ENCODE results near the gene LUC7L3.
"Not testable (repeated sequence)": the region's sequence is repeated elsewhere in the genome, so short reads cannot be mapped to it uniquely, and the experiment has no call there.

LUC7L3 gene, protein sequence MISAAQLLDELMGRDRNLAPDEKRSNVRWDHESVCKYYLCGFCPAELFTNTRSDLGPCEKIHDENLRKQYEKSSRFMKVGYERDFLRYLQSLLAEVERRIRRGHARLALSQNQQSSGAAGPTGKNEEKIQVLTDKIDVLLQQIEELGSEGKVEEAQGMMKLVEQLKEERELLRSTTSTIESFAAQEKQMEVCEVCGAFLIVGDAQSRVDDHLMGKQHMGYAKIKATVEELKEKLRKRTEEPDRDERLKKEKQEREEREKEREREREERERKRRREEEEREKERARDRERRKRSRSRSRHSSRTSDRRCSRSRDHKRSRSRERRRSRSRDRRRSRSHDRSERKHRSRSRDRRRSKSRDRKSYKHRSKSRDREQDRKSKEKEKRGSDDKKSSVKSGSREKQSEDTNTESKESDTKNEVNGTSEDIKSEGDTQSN

DNA sequence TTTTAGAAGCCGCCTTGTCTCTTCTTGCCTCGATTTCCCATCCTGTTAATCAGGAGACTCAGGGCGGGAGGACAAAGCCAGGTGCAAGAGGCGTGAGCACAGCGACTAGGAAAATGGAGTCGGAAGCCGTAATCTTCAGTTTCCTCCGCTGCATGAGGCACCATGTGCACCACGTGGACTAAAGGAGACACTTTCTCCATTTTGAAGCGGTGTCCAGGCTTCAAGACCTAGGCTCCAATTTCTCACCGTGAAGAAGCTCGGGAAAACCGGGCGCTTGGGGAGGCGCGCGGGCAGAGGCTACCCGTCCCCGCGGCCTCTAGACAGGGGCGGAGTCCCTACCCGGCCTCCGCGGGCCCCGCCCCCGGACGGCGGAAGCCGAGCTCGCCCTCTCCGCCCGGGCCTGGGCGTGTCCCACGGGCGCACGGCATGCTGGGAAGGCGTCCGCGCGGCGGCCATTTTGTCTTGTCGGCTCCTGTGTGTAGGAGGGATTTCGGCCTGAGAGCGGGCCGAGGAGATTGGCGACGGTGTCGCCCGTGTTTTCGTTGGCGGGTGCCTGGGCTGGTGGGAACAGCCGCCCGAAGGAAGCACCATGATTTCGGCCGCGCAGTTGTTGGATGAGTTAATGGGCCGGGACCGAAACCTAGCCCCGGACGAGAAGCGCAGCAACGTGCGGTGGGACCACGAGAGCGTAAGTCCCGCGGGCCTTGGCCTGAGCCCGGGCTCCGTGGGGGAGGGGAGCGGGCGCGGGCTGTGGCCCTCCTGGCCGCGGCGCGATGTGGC, at the start of gene LUC7L3:
LUC7L3 (plus strand) TSS at position 460 of the 780 bp plus-strand sequence; CDS start at position 590, 130 bp downstream.
- DNase-seq (ENCODE audit: low spot score): peak; percentile 95

DNA sequence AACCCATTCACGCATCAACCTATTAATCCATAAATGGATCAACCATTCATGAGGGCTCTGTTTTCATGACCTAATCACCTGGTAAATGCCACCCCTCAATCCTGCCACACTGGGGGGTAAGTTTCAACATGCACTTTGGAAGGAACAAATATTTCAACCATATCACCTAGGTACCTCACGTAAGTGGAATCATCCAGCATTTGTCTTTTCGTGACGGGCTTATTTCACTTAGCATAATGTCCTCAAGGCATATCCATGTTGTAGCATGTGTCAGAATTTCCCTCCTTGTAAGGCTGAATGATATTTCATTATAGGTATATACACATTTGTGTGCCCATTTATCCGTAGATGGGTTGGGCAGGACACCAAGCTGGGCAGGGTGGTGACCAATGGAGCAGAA, 47.3 kb upstream of the LUC7L3 start:
- no peak for DNase-seq (ENCODE audit: low spot score)

DNA sequence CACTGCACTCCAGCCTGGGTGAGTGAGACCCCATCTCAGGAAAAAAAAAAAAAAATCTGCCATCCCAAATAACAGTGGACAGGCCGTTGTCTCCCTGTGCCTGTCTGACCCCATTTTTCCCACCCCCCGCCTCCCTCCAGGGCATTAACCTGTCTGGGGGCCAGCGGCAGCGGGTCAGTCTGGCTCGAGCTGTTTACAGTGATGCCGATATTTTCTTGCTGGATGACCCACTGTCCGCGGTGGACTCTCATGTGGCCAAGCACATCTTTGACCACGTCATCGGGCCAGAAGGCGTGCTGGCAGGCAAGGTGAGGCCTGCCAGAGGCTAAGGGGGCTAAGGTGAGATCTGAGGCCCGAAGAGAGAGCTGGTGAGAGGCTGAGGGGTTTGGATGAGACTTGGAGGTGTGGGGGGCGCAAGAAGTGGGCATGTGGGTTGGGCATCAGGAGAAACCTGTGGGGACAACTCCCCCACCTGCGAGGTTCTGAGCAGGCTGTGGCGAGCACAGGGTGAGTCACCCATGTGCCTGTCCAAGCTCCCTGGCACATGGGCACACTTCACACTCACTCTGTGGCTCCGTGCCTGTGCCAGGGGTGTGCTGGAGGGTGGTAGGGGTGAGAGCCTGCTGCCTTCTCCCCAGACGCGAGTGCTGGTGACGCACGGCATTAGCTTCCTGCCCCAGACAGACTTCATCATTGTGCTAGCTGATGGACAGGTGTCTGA, 46.4 kb upstream of the LUC7L3 start:
- no peak for DNase-seq (ENCODE audit: low spot score)

DNA sequence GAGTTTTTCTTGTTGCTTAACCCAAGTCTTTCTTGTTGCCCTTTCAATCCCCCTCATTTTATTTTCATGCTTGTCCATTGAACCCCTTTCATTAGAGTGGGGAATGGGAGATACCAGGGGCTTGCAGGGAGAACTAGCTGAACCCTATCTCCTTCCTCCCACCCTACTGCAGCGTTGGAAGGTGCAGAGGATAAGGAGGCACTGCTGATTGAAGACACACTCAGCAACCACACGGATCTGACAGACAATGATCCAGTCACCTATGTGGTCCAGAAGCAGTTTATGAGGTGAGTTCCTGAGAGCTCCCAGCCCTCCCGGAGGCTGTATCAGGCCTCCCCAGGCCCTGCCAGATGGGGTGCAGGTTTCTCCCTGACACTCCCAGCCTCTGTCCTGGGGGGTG, 44.2 kb upstream of the LUC7L3 start:
- no peak for DNase-seq (ENCODE audit: low spot score)

DNA sequence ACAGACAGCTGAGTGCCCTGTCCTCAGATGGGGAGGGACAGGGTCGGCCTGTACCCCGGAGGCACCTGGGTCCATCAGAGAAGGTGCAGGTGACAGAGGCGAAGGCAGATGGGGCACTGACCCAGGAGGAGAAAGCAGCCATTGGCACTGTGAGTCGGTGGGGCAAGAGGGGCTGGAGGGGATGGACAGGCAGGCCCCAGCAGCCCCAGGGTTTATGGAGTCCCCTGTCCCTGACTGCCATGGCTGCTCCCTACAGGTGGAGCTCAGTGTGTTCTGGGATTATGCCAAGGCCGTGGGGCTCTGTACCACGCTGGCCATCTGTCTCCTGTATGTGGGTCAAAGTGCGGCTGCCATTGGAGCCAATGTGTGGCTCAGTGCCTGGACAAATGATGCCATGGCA, 43.8 kb upstream of the LUC7L3 start:
- DNase-seq (ENCODE audit: low spot score): no peak

DNA sequence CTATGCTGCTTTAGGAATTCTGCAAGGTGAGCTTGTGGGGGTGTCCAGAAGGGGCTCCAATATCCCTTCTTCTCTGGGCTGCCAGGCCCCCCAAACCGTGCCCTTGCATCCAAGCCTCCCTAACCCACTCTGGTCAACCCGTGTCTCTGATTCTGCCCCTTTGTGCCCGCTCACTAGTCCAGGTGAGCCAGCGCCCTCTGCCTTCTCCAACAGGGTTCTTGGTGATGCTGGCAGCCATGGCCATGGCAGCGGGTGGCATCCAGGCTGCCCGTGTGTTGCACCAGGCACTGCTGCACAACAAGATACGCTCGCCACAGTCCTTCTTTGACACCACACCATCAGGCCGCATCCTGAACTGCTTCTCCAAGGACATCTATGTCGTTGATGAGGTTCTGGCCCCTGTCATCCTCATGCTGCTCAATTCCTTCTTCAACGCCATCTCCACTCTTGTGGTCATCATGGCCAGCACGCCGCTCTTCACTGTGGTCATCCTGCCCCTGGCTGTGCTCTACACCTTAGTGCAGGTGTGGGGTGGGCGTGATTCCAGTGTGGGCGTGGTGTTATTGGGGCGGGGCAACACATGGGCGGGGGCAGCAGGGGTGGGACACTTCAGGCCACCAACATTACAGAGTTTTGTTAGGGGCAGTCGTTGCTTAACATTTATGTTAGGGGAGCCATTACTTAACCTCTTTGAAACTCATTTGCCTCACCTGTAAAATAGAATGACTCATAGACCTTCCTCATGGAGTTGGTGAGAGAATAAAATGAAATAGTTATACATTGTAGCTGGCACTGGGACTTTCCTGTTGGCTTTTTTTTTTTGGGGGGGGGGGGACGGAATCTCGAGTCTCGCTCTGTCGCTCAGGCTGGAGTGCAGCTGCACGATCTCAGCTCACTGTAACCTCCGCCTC, 43.1 kb upstream of the LUC7L3 start:
- no peak for DNase-seq (ENCODE audit: low spot score)

DNA sequence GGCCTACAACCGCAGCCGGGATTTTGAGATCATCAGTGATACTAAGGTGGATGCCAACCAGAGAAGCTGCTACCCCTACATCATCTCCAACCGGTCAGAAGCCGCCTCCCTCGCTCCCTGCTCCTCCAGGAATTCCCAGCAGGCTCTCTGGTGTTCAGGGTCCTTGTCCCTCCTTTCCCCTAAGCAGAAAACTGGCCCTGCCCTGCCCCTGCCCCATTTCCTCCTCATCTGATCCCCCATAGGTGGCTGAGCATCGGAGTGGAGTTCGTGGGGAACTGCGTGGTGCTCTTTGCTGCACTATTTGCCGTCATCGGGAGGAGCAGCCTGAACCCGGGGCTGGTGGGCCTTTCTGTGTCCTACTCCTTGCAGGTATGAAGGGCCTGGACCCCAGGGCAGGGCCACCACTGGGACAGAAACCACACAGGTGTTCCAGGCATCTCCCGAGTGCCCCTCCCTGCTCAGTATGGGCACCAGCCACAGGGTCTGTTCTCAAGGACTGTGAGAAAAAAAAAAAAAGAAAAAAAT, 41.5 kb upstream of the LUC7L3 start:
- DNase-seq (ENCODE audit: low spot score): no peak

DNA sequence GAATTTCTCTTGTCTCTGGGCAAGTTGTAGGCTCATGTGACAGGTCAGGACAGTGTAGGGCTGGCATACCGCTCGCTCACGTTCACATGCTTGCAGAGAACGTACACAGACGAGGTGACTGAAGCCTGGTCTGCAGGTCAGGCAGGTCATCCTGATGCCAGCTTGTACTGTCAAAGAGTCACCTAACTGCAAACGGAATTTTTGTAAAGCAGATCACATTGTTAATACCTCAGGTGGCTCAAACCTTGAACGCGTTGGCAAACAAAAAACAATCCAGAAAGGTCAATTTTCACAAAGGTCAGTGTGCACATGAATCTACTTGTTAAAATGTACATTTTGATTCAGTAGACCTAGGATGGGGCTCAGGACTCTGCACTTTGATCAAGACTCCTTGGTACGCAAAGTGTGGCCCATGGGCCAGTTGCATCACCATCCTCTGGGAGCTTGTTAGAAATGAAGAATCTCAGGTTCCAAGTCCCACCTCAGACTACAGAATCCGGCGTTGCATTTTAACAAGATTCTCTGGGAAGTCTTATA, 40.3 kb upstream of the LUC7L3 start:
- no peak for DNase-seq (ENCODE audit: low spot score)

DNA sequence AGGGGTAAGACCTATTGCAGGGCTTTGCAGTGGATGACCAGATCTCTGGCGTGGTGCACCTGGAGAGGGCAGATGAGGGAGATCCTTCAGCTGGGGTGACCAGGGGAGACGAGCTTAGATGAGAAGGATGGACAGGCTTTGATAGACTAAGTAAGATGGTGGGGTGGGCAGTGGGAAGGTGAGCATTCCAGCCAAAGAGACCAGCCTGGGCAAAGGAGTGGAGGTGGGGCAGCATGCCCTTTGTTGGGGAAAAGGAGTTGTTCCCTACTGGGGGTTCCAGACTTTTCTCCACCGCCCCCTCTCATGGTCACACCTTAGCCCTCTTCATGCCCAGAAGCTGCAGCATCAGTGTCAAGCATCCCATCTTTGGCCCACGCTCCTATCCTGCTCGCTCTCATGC, 39.3 kb upstream of the LUC7L3 start:
- no peak for DNase-seq (ENCODE audit: low spot score)

DNA sequence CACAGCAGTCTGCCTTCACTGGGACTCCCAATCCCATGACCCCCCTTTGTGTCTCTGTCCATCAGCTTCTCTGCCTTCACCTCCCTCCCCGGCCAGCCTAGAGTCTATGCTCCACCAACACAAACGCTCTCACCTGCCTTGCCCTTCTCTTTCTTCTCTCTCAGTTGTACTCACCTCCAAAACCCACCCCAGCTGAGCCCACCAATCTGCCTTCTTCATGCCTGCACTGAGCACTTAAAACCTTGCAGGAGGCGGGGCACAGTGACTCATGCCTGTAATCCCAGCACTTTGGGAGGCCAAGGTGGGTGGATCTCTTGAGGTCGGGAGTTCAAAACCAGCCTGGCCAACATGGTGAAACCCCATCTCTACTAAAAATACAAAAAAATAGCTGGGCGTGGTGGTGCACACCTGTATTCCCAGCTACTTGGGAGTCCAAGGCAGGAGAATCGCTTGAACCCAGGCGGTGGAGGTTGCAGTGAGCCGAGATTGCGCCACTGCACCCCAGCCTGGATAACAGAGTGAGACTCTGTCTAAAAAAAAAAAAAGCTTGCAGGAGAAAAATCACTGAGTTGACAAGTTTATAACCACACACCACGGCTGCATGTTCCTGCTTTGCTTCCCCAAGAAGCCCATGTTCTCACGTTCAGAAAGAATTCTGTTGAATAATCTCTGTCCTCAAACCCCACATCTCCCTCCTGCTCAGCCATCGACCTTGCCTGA, 38.7 kb upstream of the LUC7L3 start:
- DNase-seq (ENCODE audit: low spot score): not testable (repeated sequence)

DNA sequence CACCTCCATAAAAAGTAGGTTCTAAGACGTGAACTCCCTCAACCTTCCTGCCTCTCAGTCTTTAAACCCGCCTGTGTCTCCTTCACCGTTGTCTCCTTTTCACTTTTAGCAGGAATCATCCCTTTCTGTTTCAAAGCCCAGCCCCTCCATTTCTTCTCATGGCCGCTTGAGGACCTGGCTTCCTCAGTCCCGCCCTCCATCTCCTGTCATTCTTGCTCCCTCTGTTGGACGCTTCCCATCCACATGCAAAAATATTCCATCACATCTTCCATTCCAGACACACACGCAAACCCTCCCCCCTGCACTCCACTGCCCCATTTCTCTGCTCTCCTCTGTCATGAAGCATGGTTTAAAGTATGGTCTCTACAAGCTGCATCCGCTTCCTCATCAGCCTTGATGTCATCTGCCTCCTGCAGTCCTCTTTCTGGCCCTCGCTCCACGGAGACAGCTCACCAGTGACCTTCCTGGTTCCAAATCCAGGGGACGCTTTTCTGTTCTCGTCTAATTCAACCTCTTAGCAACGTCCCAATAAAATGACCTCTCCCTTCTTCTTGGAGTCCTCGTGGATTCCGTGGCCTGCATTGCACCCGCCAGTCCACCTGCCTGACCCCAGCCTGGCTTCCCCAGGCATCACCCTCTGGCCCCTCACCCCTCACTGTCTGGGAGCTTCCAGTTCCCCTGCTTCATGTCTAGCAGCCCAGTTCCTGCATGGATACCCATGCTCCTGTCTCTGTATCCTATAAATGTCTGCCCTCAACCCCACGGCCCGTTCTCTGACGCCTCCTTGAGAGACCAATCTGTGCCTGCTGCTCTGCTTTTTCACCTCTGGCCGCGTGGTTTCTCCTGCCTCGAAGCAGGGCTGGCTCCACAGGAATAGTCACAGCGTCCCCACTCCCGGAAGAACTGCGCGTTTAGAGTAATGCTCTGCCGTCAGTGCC, 37.9 kb upstream of the LUC7L3 start:
- DNase-seq (ENCODE audit: low spot score): no peak

DNA sequence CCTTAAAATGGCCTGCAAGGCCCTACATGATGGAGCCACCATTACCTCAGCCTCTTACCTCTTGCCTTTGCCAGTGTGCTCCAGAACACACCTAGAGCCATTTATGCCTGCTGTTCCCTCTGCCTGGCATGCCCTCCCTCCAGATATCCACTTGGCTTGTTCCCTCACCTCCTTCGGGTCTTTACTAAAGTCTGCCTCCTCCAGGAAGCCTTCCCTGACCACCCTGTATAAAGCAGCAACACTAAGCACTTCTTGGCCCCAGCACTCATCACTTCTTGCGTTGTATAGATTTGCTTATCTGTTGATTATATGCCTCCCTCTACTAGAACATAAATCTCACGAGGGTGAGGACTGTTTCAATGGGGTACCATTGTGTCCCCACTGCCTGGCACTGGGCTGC, 37.0 kb upstream of the LUC7L3 start:
- DNase-seq (ENCODE audit: low spot score): no peak

DNA sequence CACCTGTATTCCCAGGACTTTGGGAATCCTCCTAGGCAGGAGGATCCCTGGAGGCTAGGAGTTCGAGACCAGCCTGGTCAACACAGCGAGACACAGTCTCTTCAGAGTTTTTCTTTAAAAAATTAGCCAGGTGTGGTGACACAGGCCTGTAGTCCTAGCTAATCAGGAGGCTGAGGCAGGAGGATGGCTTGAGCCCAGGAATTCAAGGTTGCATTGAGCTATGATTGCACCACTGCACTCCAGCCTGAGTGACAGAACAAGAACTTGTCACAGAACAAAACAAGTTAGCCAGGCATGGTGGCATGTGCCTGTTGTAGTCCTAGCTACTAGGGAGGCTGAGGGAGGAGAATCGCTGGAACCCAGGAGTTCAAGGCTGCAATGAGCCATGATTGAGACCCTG, 36.5 kb upstream of the LUC7L3 start:
- DNase-seq (ENCODE audit: low spot score): no peak

DNA sequence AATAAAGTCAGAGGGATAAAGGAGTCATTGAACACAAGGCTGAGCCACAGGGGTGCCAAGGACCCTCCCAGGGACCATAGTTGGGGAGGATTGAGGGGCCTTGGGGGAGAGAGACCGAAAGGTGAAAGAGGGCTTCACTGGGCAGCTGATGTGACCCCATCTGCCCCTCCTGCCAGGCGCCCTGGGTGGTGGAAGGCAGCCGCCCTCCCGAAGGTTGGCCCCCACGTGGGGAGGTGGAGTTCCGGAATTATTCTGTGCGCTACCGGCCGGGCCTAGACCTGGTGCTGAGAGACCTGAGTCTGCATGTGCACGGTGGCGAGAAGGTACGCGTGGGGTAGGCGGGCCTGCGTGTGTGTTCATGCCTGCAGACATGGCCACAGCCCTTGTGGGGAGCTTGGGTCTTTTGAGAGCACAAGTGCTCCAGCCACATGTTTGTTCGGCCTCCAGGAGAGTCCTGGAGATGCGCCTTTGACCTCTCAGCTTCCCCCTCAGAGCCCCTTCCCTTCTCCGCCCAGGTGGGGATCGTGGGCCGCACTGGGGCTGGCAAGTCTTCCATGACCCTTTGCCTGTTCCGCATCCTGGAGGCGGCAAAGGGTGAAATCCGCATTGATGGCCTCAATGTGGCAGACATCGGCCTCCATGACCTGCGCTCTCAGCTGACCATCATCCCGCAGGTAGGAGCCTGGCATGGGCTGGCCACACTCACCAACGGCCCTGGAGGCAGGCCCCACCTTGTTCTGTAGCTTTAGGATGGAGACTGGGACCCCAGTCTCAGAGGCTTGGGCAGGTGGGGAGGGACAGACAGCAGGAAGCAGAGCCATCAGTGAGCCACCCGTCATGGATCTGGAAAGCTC, 35.7 kb upstream of the LUC7L3 start:
- DNase-seq (ENCODE audit: low spot score): no peak

DNA sequence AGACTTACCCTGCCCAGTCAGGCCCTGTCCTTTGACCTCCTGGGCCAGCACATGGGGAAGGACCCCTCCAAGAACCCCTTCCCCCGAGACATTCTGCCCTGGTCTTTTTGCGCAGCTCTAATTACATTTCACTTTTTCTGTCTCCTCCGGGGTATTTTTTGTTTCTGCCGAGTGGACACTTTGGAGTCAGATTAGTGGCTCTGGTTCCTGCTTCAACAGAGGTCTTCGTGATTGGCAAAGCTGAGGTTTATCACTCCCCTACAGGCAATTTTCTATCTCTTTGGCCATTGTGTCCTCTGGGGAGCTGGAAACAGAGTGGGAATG, 35.2 kb upstream of the LUC7L3 start:
- no peak for DNase-seq (ENCODE audit: low spot score)

DNA sequence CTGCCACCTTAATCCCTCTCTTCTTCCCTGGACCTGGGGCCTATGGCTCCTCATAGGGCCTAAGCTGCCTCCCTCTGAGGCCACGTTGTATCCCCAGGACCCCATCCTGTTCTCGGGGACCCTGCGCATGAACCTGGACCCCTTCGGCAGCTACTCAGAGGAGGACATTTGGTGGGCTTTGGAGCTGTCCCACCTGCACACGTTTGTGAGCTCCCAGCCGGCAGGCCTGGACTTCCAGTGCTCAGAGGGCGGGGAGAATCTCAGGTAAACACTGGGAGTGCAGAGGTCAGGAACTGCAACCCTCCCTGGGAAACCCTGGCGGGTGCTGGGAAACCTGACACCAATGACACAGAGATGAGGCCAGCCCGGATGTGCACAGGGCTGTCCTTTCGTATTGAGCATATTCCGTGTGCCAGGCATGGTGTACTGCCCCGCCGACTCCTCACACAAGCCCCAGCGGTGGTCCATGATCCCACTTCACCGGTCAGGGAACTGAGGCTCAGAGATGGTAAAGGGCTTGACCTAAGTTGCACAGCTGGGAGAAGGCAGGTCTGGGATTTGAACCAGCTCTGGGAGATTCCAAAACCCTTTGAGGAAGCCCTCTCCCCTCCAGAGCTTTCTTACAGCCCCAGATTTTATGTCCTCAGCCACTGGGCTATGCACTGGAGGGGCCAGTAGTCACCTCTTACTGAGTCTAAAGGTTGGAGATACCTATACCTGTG, 34.6 kb upstream of the LUC7L3 start:
- DNase-seq (ENCODE audit: low spot score): peak; percentile 57

DNA sequence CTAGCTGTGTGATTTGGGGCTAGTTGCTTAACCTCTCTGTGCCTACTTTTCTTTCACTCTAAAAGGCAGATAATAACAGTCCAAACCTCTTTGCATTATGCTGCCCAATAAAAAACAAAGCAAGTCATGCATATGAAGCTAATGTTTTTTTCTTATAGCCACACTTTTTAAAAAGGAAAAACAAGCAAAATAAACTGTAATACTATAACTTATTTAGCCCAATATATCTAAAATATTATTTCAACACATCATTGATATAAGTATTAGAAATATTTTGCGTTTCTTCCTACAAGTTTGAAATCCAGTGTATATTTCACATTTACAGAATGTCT, 34.1 kb upstream of the LUC7L3 start:
- DNase-seq (ENCODE audit: low spot score): no peak
